HepG2 (cell line): ENCODE measurements around the gene IGF2BP1. TPM values are rescaled to one million over a fixed set of nuclear protein-coding genes. Genes with fewer than 3 reads are reported as not detected.

Source experiments
- CENPX ChIP-seq: sonication (generic); formaldehyde crosslinking; IDR thresholded peaks from 2 replicates; pipeline ENCODE4 v1.9.0; 2021; ENCODE audit warnings: mild to moderate bottlenecking, missing genetic modification reagents, moderate library complexity
- ELF1 ChIP-seq: sonication (generic); formaldehyde crosslinking; IDR thresholded peaks from 2 replicates; pipeline ENCODE4 v1.4.0; 2020; ENCODE audit warnings: missing genetic modification reagents
- FLYWCH1 ChIP-seq: sonication (generic); formaldehyde crosslinking; IDR thresholded peaks from 2 replicates; pipeline ENCODE4 v1.8.1; 2023; ENCODE audit warnings: mild to moderate bottlenecking, missing genetic modification reagents
- HDAC2 ChIP-seq: sonication (generic); formaldehyde crosslinking; IDR thresholded peaks from 2 replicates; pipeline ENCODE4 v1.4.0; 2020; ENCODE audit warnings: missing genetic modification reagents
- MED1 ChIP-seq: sonication (generic); formaldehyde crosslinking; IDR thresholded peaks from 2 replicates; pipeline ENCODE4 v1.4.0; 2020; ENCODE audit warnings: missing genetic modification reagents
- PITX1 ChIP-seq: sonication (generic); formaldehyde crosslinking; IDR thresholded peaks from 2 replicates; pipeline ENCODE4 v1.5.1; 2020; ENCODE audit warnings: mild to moderate bottlenecking, missing genetic modification reagents
- RELA ChIP-seq: sonication (generic); formaldehyde crosslinking; IDR thresholded peaks from 2 replicates; pipeline ENCODE4 v1.4.0; 2020; ENCODE audit warnings: missing genetic modification reagents
- SAFB2 ChIP-seq: sonication (generic); formaldehyde crosslinking; IDR thresholded peaks from 2 replicates; pipeline ENCODE4 v1.5.1; 2020; ENCODE audit warnings: missing genetic modification reagents, low read depth, mild to moderate bottlenecking, borderline replicate concordance
- TGIF2 ChIP-seq: IDR thresholded peaks from 2 replicates; pipeline ENCODE4 v1.6.1; 2016; ENCODE audit warnings: control low read depth, missing compliant biosample characterization
- ZKSCAN1 ChIP-seq: fragments of 150-350 bp; IDR thresholded peaks from 2 replicates; pipeline ENCODE4 v1.6.1; 2014; ENCODE audit warnings: low read length
- ZNF143 ChIP-seq: sonication (generic); formaldehyde crosslinking; IDR thresholded peaks from 2 replicates; pipeline ENCODE4 v1.4.0; 2020; ENCODE audit warnings: missing genetic modification reagents
- ZNF207 ChIP-seq: fragments of 450-650 bp; IDR thresholded peaks from 2 replicates; pipeline ENCODE4 v1.6.1; 2016; ENCODE audit warnings: antibody characterized with exemption, borderline replicate concordance
- ZNF296 ChIP-seq: sonication (generic); formaldehyde crosslinking; conservative IDR thresholded peaks from 2 replicates; pipeline ENCODE4 v1.5.0; 2020; ENCODE audit warnings: mild to moderate bottlenecking, missing genetic modification reagents
- ZNF552 ChIP-seq: sonication (generic); formaldehyde crosslinking; IDR thresholded peaks from 2 replicates; pipeline ENCODE4 v1.9.0; 2022; ENCODE audit warnings: missing genetic modification reagents, mild to moderate bottlenecking, borderline replicate concordance
- ZNF83 ChIP-seq: sonication (generic); formaldehyde crosslinking; IDR thresholded peaks from 2 replicates; pipeline ENCODE4 v1.4.0; 2020; ENCODE audit warnings: missing genetic modification reagents, mild to moderate bottlenecking, borderline replicate concordance
- polyA plus RNA-seq, 8 experiments: library from polyadenylated mRNA; depleted of rRNA in 3 of 8; stranded (reverse) in 7 of 8; unstranded in 1 of 8; fragments of >200 nt; fragmentation: Illumina TruSeq in 4 of 8; extraction: Trizol in 4 of 8; gene quantifications; 2 replicates each; pipeline versions ENCODE4 v1.2.1 to v1.2.3, GENCODE V29; 2011 to 2016; ENCODE audit warnings: low read depth in 4 of 8, missing spikeins in 1 of 8, mixed read lengths in 1 of 8; ENCODE audit not compliant: insufficient read depth in 1 of 8
- total RNA-seq, 5 experiments: library from RNA; depleted of rRNA; stranded (reverse); fragments of >200 nt; fragmentation: Illumina TruSeq; extraction: Trizol; gene quantifications; 2 replicates each; pipeline ENCODE4 v1.2.3, GENCODE V29; 2016; ENCODE audit warnings: low read depth in 1 of 5
- TF ChIP-seq, protein P1 (sequence below): sonication (generic); formaldehyde crosslinking; IDR thresholded peaks from 2 replicates; pipeline ENCODE4 v1.5.0; 2020; ENCODE audit warnings: mild to moderate bottlenecking, missing genetic modification reagents, borderline replicate concordance
- TF ChIP-seq, protein P2 (sequence below): sonication (generic); formaldehyde crosslinking; IDR thresholded peaks from 2 replicates; pipeline ENCODE4 v1.5.1; 2020; ENCODE audit warnings: missing genetic modification reagents, mild to moderate bottlenecking, borderline replicate concordance
- TF ChIP-seq, protein P3 (sequence below): sonication (generic); formaldehyde crosslinking; IDR thresholded peaks from 2 replicates; pipeline ENCODE4 v1.8.1; 2023; ENCODE audit warnings: missing genetic modification reagents, mild to moderate bottlenecking, borderline replicate concordance
- TF ChIP-seq, protein P4 (sequence below): sonication (generic); formaldehyde crosslinking; IDR thresholded peaks from 2 replicates; pipeline ENCODE4 v1.5.0; 2020; ENCODE audit warnings: missing genetic modification reagents
- TF ChIP-seq, protein P5 (sequence below): sonication (generic); formaldehyde crosslinking; IDR thresholded peaks from 2 replicates; pipeline ENCODE4 v1.8.1; 2022; ENCODE audit warnings: low read depth, mild to moderate bottlenecking, missing genetic modification reagents

The IGF2BP1 gene
- total and polyA plus RNA-seq, 2 of the 13 experiments (the other 11 are each of a cell fraction or from before 2014, with no cell fraction given), result 29.7 to 75.1 TPM

DNA sequence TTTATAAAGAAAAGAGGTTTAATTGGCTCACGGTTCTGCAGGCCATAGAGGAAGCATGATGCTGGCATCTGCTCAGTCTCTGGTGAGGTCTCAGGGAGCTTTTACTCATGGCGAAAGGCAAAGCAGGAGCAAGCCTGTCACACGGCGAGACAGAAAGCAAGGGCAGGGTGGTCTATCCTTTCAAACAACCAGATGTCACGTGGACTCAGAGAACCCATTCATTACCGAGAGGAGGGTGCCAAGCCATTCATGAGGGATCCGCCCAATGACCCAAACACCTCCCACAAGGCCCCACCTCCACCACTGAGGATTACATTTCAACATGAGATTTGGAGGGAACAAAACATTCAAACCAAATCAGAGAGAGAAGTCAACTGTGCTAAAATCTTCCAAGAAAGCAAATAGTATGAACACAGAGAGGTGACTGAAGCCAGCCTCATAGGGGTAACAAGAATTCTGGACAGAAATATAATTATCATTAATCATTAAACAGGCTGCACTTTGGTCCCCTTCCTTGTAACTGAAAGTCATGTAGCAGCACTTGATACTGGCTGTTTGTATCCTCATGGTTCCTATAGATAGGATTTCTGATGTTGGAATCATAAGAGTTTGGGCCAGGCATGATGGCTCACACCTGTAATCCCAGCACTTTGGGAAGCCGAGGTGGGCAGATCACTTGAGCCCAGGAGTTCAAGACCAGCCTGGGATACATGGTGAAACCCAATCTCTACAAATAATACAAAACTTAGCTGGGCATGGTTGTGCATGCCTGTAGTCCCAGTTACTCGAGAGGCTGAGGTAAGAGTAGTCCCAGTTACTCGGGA lies 82.9 kb downstream of the IGF2BP1 start (continued):
- TF ChIP-seq, protein P1, sequence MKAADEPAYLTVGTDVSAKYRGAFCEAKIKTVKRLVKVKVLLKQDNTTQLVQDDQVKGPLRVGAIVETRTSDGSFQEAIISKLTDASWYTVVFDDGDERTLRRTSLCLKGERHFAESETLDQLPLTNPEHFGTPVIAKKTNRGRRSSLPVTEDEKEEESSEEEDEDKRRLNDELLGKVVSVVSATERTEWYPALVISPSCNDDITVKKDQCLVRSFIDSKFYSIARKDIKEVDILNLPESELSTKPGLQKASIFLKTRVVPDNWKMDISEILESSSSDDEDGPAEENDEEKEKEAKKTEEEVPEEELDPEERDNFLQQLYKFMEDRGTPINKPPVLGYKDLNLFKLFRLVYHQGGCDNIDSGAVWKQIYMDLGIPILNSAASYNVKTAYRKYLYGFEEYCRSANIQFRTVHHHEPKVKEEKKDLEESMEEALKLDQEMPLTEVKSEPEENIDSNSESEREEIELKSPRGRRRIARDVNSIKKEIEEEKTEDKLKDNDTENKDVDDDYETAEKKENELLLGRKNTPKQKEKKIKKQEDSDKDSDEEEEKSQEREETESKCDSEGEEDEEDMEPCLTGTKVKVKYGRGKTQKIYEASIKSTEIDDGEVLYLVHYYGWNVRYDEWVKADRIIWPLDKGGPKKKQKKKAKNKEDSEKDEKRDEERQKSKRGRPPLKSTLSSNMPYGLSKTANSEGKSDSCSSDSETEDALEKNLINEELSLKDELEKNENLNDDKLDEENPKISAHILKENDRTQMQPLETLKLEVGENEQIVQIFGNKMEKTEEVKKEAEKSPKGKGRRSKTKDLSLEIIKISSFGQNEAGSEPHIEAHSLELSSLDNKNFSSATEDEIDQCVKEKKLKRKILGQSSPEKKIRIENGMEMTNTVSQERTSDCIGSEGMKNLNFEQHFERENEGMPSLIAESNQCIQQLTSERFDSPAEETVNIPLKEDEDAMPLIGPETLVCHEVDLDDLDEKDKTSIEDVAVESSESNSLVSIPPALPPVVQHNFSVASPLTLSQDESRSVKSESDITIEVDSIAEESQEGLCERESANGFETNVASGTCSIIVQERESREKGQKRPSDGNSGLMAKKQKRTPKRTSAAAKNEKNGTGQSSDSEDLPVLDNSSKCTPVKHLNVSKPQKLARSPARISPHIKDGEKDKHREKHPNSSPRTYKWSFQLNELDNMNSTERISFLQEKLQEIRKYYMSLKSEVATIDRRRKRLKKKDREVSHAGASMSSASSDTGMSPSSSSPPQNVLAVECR (CRISPR knock-in tag), result no peak
- TF ChIP-seq ZNF552 (CRISPR knock-in tag), result no peak
- TF ChIP-seq ZKSCAN1, result no peak
- TF ChIP-seq ZNF296 (CRISPR knock-in tag), result no peak
- peak; percentile 33 for TF ChIP-seq HDAC2
- no peak for TF ChIP-seq ELF1 (CRISPR knock-in tag)
- TF ChIP-seq ZNF83 (CRISPR knock-in tag), result no peak
- no peak for TF ChIP-seq ZNF143 (CRISPR knock-in tag)
- no peak; the same call in none of the 2 replicates for TF ChIP-seq MED1
- TF ChIP-seq, protein P2, sequence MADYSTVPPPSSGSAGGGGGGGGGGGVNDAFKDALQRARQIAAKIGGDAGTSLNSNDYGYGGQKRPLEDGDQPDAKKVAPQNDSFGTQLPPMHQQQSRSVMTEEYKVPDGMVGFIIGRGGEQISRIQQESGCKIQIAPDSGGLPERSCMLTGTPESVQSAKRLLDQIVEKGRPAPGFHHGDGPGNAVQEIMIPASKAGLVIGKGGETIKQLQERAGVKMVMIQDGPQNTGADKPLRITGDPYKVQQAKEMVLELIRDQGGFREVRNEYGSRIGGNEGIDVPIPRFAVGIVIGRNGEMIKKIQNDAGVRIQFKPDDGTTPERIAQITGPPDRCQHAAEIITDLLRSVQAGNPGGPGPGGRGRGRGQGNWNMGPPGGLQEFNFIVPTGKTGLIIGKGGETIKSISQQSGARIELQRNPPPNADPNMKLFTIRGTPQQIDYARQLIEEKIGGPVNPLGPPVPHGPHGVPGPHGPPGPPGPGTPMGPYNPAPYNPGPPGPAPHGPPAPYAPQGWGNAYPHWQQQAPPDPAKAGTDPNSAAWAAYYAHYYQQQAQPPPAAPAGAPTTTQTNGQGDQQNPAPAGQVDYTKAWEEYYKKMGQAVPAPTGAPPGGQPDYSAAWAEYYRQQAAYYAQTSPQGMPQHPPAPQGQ (CRISPR knock-in tag), result no peak
- TF ChIP-seq, protein P3, sequence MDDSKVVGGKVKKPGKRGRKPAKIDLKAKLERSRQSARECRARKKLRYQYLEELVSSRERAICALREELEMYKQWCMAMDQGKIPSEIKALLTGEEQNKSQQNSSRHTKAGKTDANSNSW (CRISPR knock-in tag), result no peak
- TF ChIP-seq CENPX (CRISPR knock-in tag), result no peak
- TF ChIP-seq TGIF2 (CRISPR knock-in tag), result no peak
- TF ChIP-seq, protein P4, sequence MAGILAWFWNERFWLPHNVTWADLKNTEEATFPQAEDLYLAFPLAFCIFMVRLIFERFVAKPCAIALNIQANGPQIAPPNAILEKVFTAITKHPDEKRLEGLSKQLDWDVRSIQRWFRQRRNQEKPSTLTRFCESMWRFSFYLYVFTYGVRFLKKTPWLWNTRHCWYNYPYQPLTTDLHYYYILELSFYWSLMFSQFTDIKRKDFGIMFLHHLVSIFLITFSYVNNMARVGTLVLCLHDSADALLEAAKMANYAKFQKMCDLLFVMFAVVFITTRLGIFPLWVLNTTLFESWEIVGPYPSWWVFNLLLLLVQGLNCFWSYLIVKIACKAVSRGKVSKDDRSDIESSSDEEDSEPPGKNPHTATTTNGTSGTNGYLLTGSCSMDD (CRISPR knock-in tag), result no peak
- no peak for TF ChIP-seq SAFB2 (CRISPR knock-in tag)
- TF ChIP-seq, protein P5, sequence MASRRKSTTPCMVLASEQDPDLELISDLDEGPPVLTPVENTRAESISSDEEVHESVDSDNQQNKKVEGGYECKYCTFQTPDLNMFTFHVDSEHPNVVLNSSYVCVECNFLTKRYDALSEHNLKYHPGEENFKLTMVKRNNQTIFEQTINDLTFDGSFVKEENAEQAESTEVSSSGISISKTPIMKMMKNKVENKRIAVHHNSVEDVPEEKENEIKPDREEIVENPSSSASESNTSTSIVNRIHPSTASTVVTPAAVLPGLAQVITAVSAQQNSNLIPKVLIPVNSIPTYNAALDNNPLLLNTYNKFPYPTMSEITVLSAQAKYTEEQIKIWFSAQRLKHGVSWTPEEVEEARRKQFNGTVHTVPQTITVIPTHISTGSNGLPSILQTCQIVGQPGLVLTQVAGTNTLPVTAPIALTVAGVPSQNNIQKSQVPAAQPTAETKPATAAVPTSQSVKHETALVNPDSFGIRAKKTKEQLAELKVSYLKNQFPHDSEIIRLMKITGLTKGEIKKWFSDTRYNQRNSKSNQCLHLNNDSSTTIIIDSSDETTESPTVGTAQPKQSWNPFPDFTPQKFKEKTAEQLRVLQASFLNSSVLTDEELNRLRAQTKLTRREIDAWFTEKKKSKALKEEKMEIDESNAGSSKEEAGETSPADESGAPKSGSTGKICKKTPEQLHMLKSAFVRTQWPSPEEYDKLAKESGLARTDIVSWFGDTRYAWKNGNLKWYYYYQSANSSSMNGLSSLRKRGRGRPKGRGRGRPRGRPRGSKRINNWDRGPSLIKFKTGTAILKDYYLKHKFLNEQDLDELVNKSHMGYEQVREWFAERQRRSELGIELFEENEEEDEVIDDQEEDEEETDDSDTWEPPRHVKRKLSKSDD (CRISPR knock-in tag), result no peak
- no peak for TF ChIP-seq FLYWCH1 (CRISPR knock-in tag)
- no peak for TF ChIP-seq RELA (CRISPR knock-in tag)
- TF ChIP-seq PITX1, result peak; percentile 4; the same call in 1 of the 2 replicates
- no peak for TF ChIP-seq ZNF207
